Measurements from ENCODE around the gene RNF38.
"Not testable (repeated sequence)": the region's sequence is repeated elsewhere in the genome, so short reads cannot be mapped to it uniquely, and the experiment has no call there.

Gene RNF38

DNA sequence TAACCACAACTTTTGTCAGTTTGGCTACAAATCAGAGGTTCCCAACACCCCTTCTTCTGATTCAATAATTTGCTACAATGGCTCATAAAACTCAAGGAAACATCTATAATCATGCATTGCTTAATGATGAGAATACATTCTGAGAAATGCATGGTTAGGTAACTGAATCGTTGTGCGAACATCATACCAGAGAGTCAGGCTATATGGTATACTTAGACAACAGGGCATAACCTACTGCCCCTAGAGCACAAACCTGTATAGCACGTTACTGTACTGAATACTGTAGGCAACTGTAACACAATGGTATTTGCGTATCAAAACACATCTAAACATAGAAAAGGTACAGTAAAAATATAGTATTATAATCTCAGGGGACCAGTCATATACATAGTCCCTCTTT is 31.0 kb upstream of the RNF38 start:
- Mint-ChIP-seq H3K27ac (ENCODE audit: low read depth) (no peak overlapping the region), H3K9me3 (no peaks in the 10 kb centered on the region), H3K27me3 (no peaks in the 10 kb centered on the region), H3K36me3 (ENCODE audit: insufficient read depth) (peaks cover 7% of the 10 kb centered on the region), H3K4me3 (no peak overlapping the region), H3K4me1 (peaks cover 38% of the 10 kb centered on the region)
- DNase-seq (ENCODE audit: low spot score in 2 of 2) (no peak), ATAC-seq (replicated peaks; ENCODE audit: extremely low read depth, poor library complexity, severe bottlenecking) (no peak)

DNA sequence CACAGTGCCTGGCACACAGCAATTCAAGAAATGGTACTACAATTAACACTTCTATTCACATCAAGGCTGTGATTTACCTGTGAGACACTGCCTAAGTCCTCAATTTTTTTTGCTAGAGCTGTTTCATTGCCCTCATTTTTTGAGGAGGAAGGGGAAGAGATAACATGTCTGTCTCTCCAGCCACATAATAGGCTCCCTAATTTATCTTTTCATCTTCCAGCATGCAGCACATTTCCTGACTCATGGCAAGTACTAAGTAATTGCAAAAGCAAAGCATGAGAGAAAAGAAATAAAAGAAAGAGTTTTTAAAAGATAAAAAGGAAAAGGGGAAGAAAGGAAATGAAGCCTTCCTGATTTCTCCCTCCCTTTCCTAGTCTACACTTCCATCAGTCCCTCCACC is 26.9 kb upstream of the RNF38 start:
- no peak for DNase-seq (ENCODE audit: low spot score in 2 of 2)
- ATAC-seq (replicated peaks; ENCODE audit: extremely low read depth, poor library complexity, severe bottlenecking) = no peak

DNA sequence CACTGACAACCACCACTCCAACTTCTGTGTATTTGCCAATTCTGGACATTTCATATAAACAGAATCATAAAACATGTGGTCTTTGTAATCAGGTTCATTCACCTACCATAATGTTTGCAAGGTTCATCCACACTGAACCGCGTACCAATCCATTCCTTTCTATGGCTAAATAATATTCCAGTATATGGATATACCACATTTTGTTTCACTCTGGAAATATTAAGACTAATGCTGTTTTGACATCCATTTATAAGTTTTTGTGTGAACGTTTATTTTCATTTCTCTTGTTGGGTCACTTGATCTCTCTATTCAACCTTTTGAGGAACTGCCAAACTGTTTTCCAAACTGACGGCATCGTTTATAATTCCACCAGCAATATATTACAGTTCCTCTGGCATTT is 26.3 kb upstream of the RNF38 start:
- H3K36me3 Mint-ChIP-seq (ENCODE audit: insufficient read depth) = peaks cover 17% of the 10 kb centered on the region
- DNase-seq (ENCODE audit: low spot score in 2 of 2) (no peak), ATAC-seq (replicated peaks; ENCODE audit: extremely low read depth, poor library complexity, severe bottlenecking) (no peak)
- H3K9me3 Mint-ChIP-seq = no peaks in the 10 kb centered on the region
- peaks cover 42% of the 10 kb centered on the region for H3K4me1 Mint-ChIP-seq
- H3K27me3 Mint-ChIP-seq = no peaks in the 10 kb centered on the region
- H3K27ac Mint-ChIP-seq (ENCODE audit: low read depth) = no peak overlapping the region
- H3K4me3 Mint-ChIP-seq = no peak overlapping the region

More for the DNA sequence above, 26.9 kb upstream of the RNF38 start:
- Mint-ChIP-seq H3K27me3 (no peaks in the 10 kb centered on the region), H3K4me1 (peaks cover 42% of the 10 kb centered on the region), H3K9me3 (no peaks in the 10 kb centered on the region), H3K36me3 (ENCODE audit: insufficient read depth) (peaks cover 13% of the 10 kb centered on the region), H3K4me3 (no peak overlapping the region), H3K27ac (ENCODE audit: low read depth) (peak overlapping the region; percentile 52)

DNA sequence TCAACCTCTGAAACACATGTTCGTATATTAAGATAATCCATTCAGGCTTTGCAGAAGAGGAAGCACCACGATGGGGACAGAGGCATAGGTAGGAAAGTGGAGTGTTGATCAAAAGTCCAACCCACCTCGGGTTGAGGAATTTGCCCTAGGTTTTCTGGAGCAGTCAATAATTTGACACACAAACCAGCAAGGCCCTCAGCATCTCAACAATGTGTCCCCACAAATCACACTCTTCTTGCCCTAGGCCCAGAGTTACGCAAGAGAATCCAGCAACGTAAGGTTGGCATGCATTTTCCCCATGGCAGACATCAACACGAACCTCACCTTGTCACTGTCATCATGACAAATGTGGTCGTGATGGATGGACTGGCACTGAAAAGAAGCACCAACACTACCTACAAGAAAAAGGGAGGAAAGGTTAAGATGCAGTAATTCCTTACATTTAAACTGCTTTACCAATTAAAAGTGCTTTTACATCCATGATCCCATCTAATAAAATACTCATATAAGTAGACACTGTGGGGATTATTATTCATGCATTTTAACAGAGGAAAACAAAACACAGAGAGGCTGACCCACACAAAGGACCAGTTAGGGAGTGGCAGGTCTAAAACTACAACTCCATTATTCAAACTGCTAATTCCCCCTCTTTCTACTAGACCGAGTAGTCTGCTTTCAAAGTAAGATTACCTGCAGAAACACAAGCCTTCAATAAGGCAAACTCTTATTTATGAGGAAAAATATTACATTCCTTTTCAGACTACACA is 24.4 kb upstream of the RNF38 start:
- no peak overlapping the region for H3K4me3 Mint-ChIP-seq
- H3K36me3 Mint-ChIP-seq (ENCODE audit: insufficient read depth) = peaks cover 22% of the 10 kb centered on the region
- ATAC-seq (replicated peaks; ENCODE audit: extremely low read depth, poor library complexity, severe bottlenecking) (no peak), DNase-seq (ENCODE audit: low spot score in 2 of 2) (no peak)
- H3K9me3 Mint-ChIP-seq = no peaks in the 10 kb centered on the region
- H3K27me3 Mint-ChIP-seq = no peaks in the 10 kb centered on the region
- peaks cover 41% of the 10 kb centered on the region for H3K4me1 Mint-ChIP-seq
- no peak overlapping the region for H3K27ac Mint-ChIP-seq (ENCODE audit: low read depth)

DNA sequence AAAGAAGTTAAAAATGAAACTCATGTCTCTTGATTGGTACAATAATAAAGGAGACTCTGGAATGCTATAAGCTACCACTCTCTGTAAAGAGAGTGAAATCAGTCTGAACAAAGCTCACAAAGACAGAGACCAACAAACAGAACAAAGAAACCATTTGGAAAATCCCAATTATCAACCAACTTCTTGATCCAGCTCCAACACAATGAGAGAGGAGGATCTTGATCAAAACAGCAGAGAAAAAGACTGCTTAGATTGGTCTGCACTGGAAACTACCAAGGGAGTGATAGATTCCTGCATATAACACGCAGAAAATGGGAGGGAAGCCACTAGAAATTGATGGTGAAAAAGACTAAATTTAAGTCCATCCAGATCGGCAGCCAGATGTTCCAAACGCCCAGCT is 23.1 kb upstream of the RNF38 start:
- Mint-ChIP-seq H3K9me3 (no peaks in the 10 kb centered on the region), H3K27me3 (no peaks in the 10 kb centered on the region), H3K36me3 (ENCODE audit: insufficient read depth) (peaks cover 20% of the 10 kb centered on the region), H3K4me3 (no peak overlapping the region), H3K27ac (ENCODE audit: low read depth) (peak overlapping the region; percentile 56), H3K4me1 (peaks cover 29% of the 10 kb centered on the region)
- no peak for DNase-seq (ENCODE audit: low spot score in 2 of 2)
- ATAC-seq (replicated peaks; ENCODE audit: extremely low read depth, poor library complexity, severe bottlenecking) = no peak

DNA sequence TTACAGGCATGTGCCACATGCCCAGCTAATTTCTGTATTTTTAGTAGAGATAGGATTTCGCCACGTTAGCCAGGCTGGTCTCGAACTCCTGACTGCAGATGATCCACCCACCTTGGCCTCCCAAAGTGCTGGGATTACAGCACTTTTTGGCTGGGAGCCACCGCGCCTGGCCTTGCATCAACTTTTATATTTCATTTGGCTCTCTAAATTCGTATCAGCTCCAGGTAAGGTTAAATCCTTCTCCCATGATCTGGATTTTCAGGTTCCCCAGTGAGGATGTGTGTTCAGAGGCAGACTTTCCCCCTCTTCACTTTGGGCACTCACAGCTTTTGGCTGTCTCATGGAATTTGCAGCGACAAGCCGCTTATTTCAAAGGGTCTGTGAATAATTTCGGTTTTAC is 16.8 kb upstream of the RNF38 start:
- Mint-ChIP-seq H3K36me3 (ENCODE audit: insufficient read depth) (peaks cover 18% of the 10 kb centered on the region), H3K27me3 (no peaks in the 10 kb centered on the region), H3K4me1 (peaks cover 33% of the 10 kb centered on the region), H3K4me3 (no peak overlapping the region), H3K9me3 (no peaks in the 10 kb centered on the region), H3K27ac (ENCODE audit: low read depth) (no peak overlapping the region)
- ATAC-seq (replicated peaks; ENCODE audit: extremely low read depth, poor library complexity, severe bottlenecking) (no peak), DNase-seq (ENCODE audit: low spot score in 2 of 2) (no peak)

DNA sequence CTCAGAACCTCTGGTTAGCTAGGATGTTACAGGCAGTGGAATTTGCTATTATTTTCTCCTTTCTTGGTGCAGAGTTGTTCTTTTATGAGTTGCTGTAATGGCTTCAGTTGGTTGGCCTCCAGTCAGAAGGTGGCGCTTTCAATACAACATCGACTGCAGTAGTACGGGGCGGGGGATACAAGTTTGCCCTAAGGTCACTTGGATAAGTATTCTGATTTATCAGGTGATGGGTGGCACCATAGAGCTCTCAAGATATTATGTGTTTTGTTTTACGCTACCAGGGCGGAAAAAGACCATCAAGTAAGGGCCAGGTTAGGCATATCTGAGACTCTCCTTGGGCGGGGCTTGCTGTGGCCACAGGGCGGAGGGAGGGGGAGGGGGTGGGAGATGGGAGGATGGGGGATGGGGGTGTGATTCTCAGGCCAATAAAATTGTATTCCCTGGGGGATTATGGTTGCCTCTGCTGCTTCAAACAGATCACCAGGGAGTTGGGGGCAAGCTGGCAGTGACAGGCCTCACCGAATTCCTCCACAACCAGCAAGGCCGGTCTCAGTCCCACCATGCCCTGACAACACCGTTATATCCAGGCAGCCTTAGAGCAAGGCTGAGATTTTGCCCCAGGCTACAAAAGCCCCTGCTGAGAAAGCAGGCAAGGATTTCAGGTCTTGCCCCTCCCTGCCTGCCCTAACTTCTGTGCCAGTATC is 15.9 kb upstream of the RNF38 start:
- no peaks in the 10 kb centered on the region for H3K27me3 Mint-ChIP-seq
- H3K4me1 Mint-ChIP-seq = peaks cover 36% of the 10 kb centered on the region
- DNase-seq (ENCODE audit: low spot score in 2 of 2) (no peak), ATAC-seq (replicated peaks; ENCODE audit: extremely low read depth, poor library complexity, severe bottlenecking) (no peak)
- no peaks in the 10 kb centered on the region for H3K9me3 Mint-ChIP-seq
- no peak overlapping the region for H3K27ac Mint-ChIP-seq (ENCODE audit: low read depth)
- H3K36me3 Mint-ChIP-seq (ENCODE audit: insufficient read depth) = peaks cover 14% of the 10 kb centered on the region
- no peak overlapping the region for H3K4me3 Mint-ChIP-seq

DNA sequence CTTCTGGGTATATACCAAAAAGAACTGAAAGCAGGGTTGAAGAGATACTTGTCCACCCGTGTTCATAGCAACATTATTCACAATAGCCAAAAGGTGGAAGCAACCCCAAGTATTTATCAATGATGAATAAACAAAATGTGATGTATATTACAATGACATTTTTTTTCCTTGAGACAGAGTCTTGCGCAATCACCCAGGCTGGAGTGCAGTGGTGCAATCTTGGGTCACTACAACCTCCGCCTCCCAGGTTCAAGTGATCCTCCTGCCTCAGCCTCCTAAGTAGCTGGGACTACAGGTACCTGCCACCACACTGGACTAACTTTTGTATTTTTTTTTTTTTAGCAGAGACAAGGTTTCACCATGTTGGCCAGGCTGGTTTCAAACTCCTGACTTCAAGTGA is 11.3 kb upstream of the RNF38 start:
- H3K27ac Mint-ChIP-seq (ENCODE audit: low read depth) = not testable (repeated sequence)

DNA sequence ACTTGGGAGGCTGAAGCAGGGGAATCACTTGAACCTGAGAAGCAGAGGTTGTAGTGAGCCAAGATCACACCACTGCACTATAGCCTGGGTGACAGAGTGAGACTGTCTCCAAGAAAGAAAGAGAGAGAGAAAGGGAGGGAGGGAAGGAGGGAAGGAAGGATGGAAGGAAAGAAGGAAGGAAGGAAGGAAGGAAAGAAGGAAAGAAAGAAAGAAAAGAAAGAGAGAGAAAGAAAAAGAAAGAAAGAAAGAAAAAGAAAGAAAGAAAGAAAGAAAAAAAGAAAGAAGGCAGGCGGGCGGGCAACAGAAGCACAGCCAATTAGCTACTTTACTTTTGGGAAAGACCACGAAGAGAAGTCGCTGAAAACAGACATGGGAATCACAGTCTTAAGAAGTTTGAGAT is 9.0 kb upstream of the RNF38 start:
- not testable (repeated sequence) for H3K27ac Mint-ChIP-seq (ENCODE audit: low read depth); H3K9me3 Mint-ChIP-seq; H3K4me3 Mint-ChIP-seq; H3K36me3 Mint-ChIP-seq (ENCODE audit: insufficient read depth); DNase-seq (ENCODE audit: low spot score in 2 of 2); ATAC-seq (replicated peaks; ENCODE audit: extremely low read depth, poor library complexity, severe bottlenecking); H3K27me3 Mint-ChIP-seq
- H3K4me1 Mint-ChIP-seq = peaks cover 31% of the 10 kb centered on the region

More for the DNA sequence above, 11.3 kb upstream of the RNF38 start:
- not testable (repeated sequence) for DNase-seq (ENCODE audit: low spot score in 2 of 2); H3K9me3 Mint-ChIP-seq; ATAC-seq (replicated peaks; ENCODE audit: extremely low read depth, poor library complexity, severe bottlenecking); H3K36me3 Mint-ChIP-seq (ENCODE audit: insufficient read depth); H3K4me3 Mint-ChIP-seq; H3K27me3 Mint-ChIP-seq
- peaks cover 40% of the 10 kb centered on the region for H3K4me1 Mint-ChIP-seq

DNA sequence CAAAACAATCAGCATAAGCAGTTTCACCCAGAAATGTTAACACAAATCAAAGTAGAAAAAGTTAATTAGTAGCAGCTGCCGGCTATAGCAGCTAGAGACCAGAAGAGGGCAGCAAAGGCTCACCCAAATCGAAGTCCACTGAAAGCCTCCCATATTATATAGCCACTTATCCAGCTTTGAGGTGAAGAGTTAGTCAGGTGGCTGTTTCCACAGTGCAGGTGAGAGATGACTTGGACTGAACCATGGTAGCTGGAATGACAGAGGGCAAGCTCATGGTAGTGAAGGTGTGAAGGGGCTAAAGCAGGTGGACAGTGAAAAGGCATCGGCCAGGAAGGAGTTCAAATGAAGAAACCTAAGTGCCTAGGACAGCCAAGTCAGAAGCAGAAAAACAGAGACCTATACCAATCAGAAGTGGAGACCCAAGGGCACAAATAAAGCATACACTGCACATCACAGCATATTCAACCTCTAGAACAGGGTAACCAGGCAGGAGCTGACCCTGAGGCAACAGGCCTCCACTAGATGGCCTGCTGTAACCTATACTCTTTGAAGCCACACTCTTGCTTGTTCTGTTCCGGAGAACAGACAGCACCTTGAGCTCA is 7.2 kb upstream of the RNF38 start:
- Mint-ChIP-seq H3K4me1 (peaks cover 15% of the 10 kb centered on the region), H3K36me3 (ENCODE audit: insufficient read depth) (peaks cover 1% of the 10 kb centered on the region), H3K4me3 (no peak overlapping the region), H3K9me3 (no peaks in the 10 kb centered on the region), H3K27ac (ENCODE audit: low read depth) (peak overlapping the region; percentile 52), H3K27me3 (no peaks in the 10 kb centered on the region)
- DNase-seq (ENCODE audit: low spot score in 2 of 2) (peak; percentile 41 to 50), ATAC-seq (replicated peaks; ENCODE audit: extremely low read depth, poor library complexity, severe bottlenecking) (peak; percentile 79)

DNA sequence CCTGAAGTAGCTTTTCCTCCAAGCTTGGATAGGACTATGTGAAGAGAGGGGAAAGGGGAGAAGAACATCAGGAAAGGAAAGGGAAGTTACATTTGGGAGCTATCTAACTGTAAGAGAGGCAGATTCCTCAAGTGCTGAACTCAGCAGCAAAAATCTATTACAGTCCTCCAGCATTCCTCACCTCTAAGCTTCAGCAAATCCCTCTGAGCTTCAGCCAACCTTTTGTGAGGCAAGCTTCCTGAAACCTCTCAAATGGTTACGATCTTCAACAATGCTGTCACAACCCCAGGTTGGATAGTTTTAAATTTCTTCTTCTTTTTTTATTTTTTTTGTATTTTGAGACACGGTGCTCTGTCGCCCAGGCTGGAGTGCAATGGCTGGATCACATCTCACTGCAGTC is 2.5 kb upstream of the RNF38 start:
- ATAC-seq (replicated peaks; ENCODE audit: extremely low read depth, poor library complexity, severe bottlenecking) = no peak
- no peak for DNase-seq (ENCODE audit: low spot score in 2 of 2)
- H3K4me3 Mint-ChIP-seq = peak overlapping the region; percentile 36
- H3K9me3 Mint-ChIP-seq = no peaks in the 10 kb centered on the region
- H3K27me3 Mint-ChIP-seq = no peaks in the 10 kb centered on the region
- H3K36me3 Mint-ChIP-seq (ENCODE audit: insufficient read depth) = peaks cover 17% of the 10 kb centered on the region
- H3K27ac Mint-ChIP-seq (ENCODE audit: low read depth) = peak overlapping the region; percentile 79
- peaks cover 42% of the 10 kb centered on the region for H3K4me1 Mint-ChIP-seq

DNA sequence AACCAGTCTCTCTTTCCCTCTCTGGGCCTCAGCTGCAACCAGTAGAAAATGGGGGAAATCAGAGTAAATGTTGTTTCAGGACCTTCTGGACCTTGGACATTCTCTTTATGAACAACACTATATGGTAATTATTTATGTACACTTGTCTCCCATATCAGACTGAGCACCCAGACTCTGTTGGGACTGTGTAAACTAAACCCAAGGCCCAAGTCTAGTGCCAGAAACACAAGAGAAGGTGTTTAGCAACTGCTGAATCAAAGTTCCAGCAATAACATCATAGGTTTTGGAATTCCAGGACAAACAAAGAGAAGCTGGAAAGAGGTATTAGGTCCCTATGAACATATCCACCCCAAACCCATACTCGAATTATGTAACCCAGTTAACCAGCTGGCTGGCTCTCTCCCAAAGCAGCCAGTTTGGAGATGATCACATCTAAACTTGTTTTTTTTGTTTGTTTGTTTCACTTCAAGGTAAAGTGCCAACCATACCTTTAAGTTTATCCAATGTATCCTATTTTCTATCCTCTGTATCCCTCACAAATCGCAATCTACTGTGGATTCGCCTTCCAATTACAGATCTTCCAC is 1.9 kb upstream of the RNF38 start:
- no peaks in the 10 kb centered on the region for H3K27me3 Mint-ChIP-seq
- H3K4me3 Mint-ChIP-seq = peak overlapping the region; percentile 89
- no peaks in the 10 kb centered on the region for H3K9me3 Mint-ChIP-seq
- peak overlapping the region; percentile 96 for H3K27ac Mint-ChIP-seq (ENCODE audit: low read depth)
- H3K36me3 Mint-ChIP-seq (ENCODE audit: insufficient read depth) = peaks cover 17% of the 10 kb centered on the region
- ATAC-seq (replicated peaks; ENCODE audit: extremely low read depth, poor library complexity, severe bottlenecking) = no peak
- no peak for DNase-seq (ENCODE audit: low spot score in 2 of 2)
- H3K4me1 Mint-ChIP-seq = peaks cover 37% of the 10 kb centered on the region

All from central memory CD8-positive, alpha-beta T cell (primary cell).